Stomach smooth muscle (tissue), 2 donors: ENCODE results near the gene SEMG2.

Source experiments
- H3K27ac ChIP-seq: one replicate; pipeline ENCODE4 v1.7.0; 2013; ENCODE audit warnings: mild to moderate bottlenecking, low read length, inconsistent platforms
- H3K27me3 ChIP-seq, 2 donors: one replicate each; pipeline ENCODE4 v1.7.0; 2013; ENCODE audit warnings: low read length in 2 of 2; ENCODE audit not compliant: insufficient read depth in 2 of 2, control insufficient read depth in 1 of 2
- H3K36me3 ChIP-seq, 2 donors: one replicate each; pipeline ENCODE4 v1.7.0; 2013; ENCODE audit warnings: low read length in 2 of 2; ENCODE audit not compliant: control insufficient read depth in 2 of 2, insufficient read depth in 2 of 2
- H3K4me1 ChIP-seq: one replicate; pipeline ENCODE4 v1.7.0; 2013; ENCODE audit warnings: low read length; ENCODE audit not compliant: control insufficient read depth, insufficient read depth
- H3K4me3 ChIP-seq, 2 donors: one replicate each; pipeline ENCODE4 v1.7.0; 2013; ENCODE audit warnings: low read length in 2 of 2
- H3K9ac ChIP-seq, 2 donors: one replicate each; pipeline ENCODE4 v1.7.0; 2013; ENCODE audit warnings: low read length in 2 of 2, mild to moderate bottlenecking in 1 of 2
- H3K9me3 ChIP-seq, 2 donors: one replicate each; pipeline ENCODE4 v1.7.0; 2013; ENCODE audit warnings: low read length in 2 of 2; ENCODE audit not compliant: control insufficient read depth in 2 of 2
- donor health status: healthy.
- donor health status: Pancreatic carcinoma.

SEMG2 gene

GRCh38 chr20:45221076-45221475 lies at the start of gene SEMG2:
SEMG2 (plus strand) TSS chr20:45221373; CDS start chr20:45221390, 17 bp downstream.
- H3K4me1 ChIP-seq: no peaks in the 10 kb centered on the region
- H3K9me3 ChIP-seq: no peaks in the 10 kb centered on the region
- no peak within 1 kb of the TSS for H3K4me3 ChIP-seq
- H3K9ac ChIP-seq: no peak within 1 kb of the TSS
- H3K27me3 ChIP-seq: peaks cover 0 to 4% of the 10 kb centered on the region in 2 donors
- no peak within 1 kb of the TSS for H3K27ac ChIP-seq
- no peaks in the 10 kb centered on the region for H3K36me3 ChIP-seq

- Histone ChIP-seq H3K9me3 (no peaks in the 10 kb centered on the region), H3K27ac (no peak overlapping the region), H3K9ac (no peak overlapping the region), H3K36me3 (no peaks in the 10 kb centered on the region), H3K4me3 (no peak overlapping the region), H3K4me1 (no peaks in the 10 kb centered on the region), H3K27me3 (peaks cover 0 to 2% of the 10 kb centered on the region in 2 donors)
Observed at GRCh38 chr20:45173522-45173921, 47.7 kb upstream of the SEMG2 start.

GRCh38 chr20:45174434-45175364 lies 46.5 kb upstream of the SEMG2 start, which contains the start of gene PI3:
PI3 (plus strand) TSS chr20:45174902; CDS start chr20:45174923, 21 bp downstream.
- H3K4me3 ChIP-seq: no peak within 1 kb of the TSS
- no peaks in the 10 kb centered on the region for H3K4me1 ChIP-seq
- H3K9me3 ChIP-seq: no peaks in the 10 kb centered on the region
- no peak within 1 kb of the TSS for H3K9ac ChIP-seq
- peaks cover 0 to 2% of the 10 kb centered on the region in 2 donors for H3K27me3 ChIP-seq
- H3K36me3 ChIP-seq: no peaks in the 10 kb centered on the region
- no peak within 1 kb of the TSS for H3K27ac ChIP-seq

GRCh38 chr20:45176526-45177267 lies 44.5 kb upstream of the SEMG2 start:
- H3K9ac ChIP-seq: no peak overlapping the region
- H3K4me1 ChIP-seq: no peaks in the 10 kb centered on the region
- no peaks in the 10 kb centered on the region for H3K9me3 ChIP-seq
- peaks cover 0 to 2% of the 10 kb centered on the region in 2 donors for H3K27me3 ChIP-seq
- no peak overlapping the region for H3K27ac ChIP-seq
- H3K4me3 ChIP-seq: no peak overlapping the region
- H3K36me3 ChIP-seq: no peaks in the 10 kb centered on the region

GRCh38 chr20:45179166-45179565 lies 42.0 kb upstream of the SEMG2 start:
- Histone ChIP-seq H3K27me3 (peaks cover 0 to 2% of the 10 kb centered on the region in 2 donors), H3K36me3 (no peaks in the 10 kb centered on the region), H3K27ac (no peak overlapping the region), H3K9me3 (no peaks in the 10 kb centered on the region), H3K9ac (no peak overlapping the region), H3K4me1 (no peaks in the 10 kb centered on the region), H3K4me3 (no peak overlapping the region)

GRCh38 chr20:45181639-45182038 lies 39.5 kb upstream of the SEMG2 start:
- H3K27ac ChIP-seq: no peak overlapping the region
- no peaks in the 10 kb centered on the region for H3K27me3 ChIP-seq
- no peaks in the 10 kb centered on the region for H3K9me3 ChIP-seq
- H3K9ac ChIP-seq: no peak overlapping the region
- no peaks in the 10 kb centered on the region for H3K4me1 ChIP-seq
- H3K36me3 ChIP-seq: no peaks in the 10 kb centered on the region
- no peak overlapping the region for H3K4me3 ChIP-seq

GRCh38 chr20:45183084-45183483 lies 38.1 kb upstream of the SEMG2 start:
- Histone ChIP-seq H3K27me3 (no peaks in the 10 kb centered on the region), H3K9ac (no peak overlapping the region), H3K4me1 (no peaks in the 10 kb centered on the region), H3K36me3 (no peaks in the 10 kb centered on the region), H3K27ac (no peak overlapping the region), H3K9me3 (no peaks in the 10 kb centered on the region), H3K4me3 (no peak overlapping the region)

- H3K36me3 ChIP-seq: no peaks in the 10 kb centered on the region
- no peaks in the 10 kb centered on the region for H3K4me1 ChIP-seq
- H3K27ac ChIP-seq: no peak overlapping the region
- no peaks in the 10 kb centered on the region for H3K9me3 ChIP-seq
- H3K27me3 ChIP-seq: peaks cover 0 to 2% of the 10 kb centered on the region in 2 donors
- no peak overlapping the region for H3K9ac ChIP-seq
- no peak overlapping the region for H3K4me3 ChIP-seq
Observed at GRCh38 chr20:45187693-45188092, 33.5 kb upstream of the SEMG2 start.

- no peak overlapping the region for H3K9ac ChIP-seq
- H3K36me3 ChIP-seq: no peaks in the 10 kb centered on the region
- peaks cover 0 to 2% of the 10 kb centered on the region in 2 donors for H3K27me3 ChIP-seq
- H3K4me1 ChIP-seq: no peaks in the 10 kb centered on the region
- H3K4me3 ChIP-seq: no peak overlapping the region
- no peaks in the 10 kb centered on the region for H3K9me3 ChIP-seq
- no peak overlapping the region for H3K27ac ChIP-seq
Observed at GRCh38 chr20:45189067-45189609, 32.0 kb upstream of the SEMG2 start.

GRCh38 chr20:45189861-45190260 lies 31.3 kb upstream of the SEMG2 start:
- H3K36me3 ChIP-seq: no peaks in the 10 kb centered on the region
- H3K27ac ChIP-seq: no peak overlapping the region
- H3K9ac ChIP-seq: no peak overlapping the region
- peaks cover 0 to 2% of the 10 kb centered on the region in 2 donors for H3K27me3 ChIP-seq
- H3K4me1 ChIP-seq: no peaks in the 10 kb centered on the region
- H3K9me3 ChIP-seq: no peaks in the 10 kb centered on the region
- no peak overlapping the region for H3K4me3 ChIP-seq
